Testis (tissue), 5 donors: ENCODE data around the gene OR52I2. TPM values are rescaled to one million over a fixed set of nuclear protein-coding genes. Genes with fewer than 3 reads are reported as not detected.

Experiments used
- DNase-seq: peaks from one replicate; pipeline ENCODE4 v3.0.0-alpha.2; 2019
- H3K27ac ChIP-seq, 2 donors: fragments of 200-600 bp; sonication (generic); one replicate each; pipeline ENCODE4 v1.5.1; 2019
- H3K27me3 ChIP-seq: fragments of 200-600 bp; sonication (generic); one replicate; pipeline ENCODE4 v1.5.1; 2019
- H3K36me3 ChIP-seq: fragments of 200-600 bp; sonication (generic); one replicate; pipeline ENCODE4 v1.5.1; 2017; ENCODE audit warnings: low read depth; ENCODE audit errors: missing control alignments
- H3K4me1 ChIP-seq: fragments of 200-600 bp; sonication (generic); one replicate; pipeline ENCODE4 v1.5.1; 2019
- H3K4me3 ChIP-seq, 2 donors: fragments of 200-600 bp; sonication (generic); one replicate each; pipeline ENCODE4 v1.5.1; 2017 to 2019
- H3K9me3 ChIP-seq: fragments of 200-600 bp; sonication (generic); one replicate; pipeline ENCODE4 v1.5.1; 2017
- POLR2A ChIP-seq: fragments of 450-650 bp; IDR thresholded peaks from one replicate; pipeline ENCODE4 v1.6.1; 2017; ENCODE audit warnings: antibody characterized with exemption, mild to moderate bottlenecking, moderate library complexity
- WGBS, 2 donors: methylation state at CpG; one replicate each; pipeline ENCODE4 v1.1.5; 2018; 5-methylcytosine and 5-hydroxymethylcytosine counted together
- intact Hi-C: fragments of 100-400 bp; cut with DNase I; formaldehyde crosslinking; loops from one replicate; pipeline ENCODE4 v1.15.1; 2023; ENCODE audit warnings: low total_unique reads
- long read RNA-seq, 2 donors: transcript quantifications; one replicate each; lab custom pipeline, GENCODE V29; 2026
- polyA plus RNA-seq: library from polyadenylated mRNA; stranded (reverse); fragments of 350-450 nt; fragmentation: Illumina TruSeq; extraction: RNeasy Lipid Tissue Mini Kit (QIAGEN cat#74804); gene quantifications from one replicate; pipeline ENCODE4 v1.2.3, GENCODE V29; 2014; ENCODE audit warnings: low read depth, low replicate concordance; ENCODE audit not compliant: insufficient read depth
- total RNA-seq, 2 donors: library from RNA; depleted of rRNA; stranded (reverse); fragments of >200 nt; gene quantifications; one replicate each; pipeline ENCODE4 v1.2.3, GENCODE V29; 2016
- TF ChIP-seq, protein P1 (sequence below), 3 experiments: fragments of 450-650 bp in 2 of 3; fragments of 200-600 bp in 1 of 3; sonication (generic) in 1 of 3; IDR thresholded peaks; one replicate each; pipeline ENCODE4 v1.5.1; 2016 to 2019; ENCODE audit warnings: antibody characterized with exemption in 3 of 3, mild to moderate bottlenecking in 2 of 3, moderate library complexity in 1 of 3

OR52I2 gene
- total RNA-seq (under 1 TPM in 1 of 2 donors, not detected in 1; 0.31 TPM), polyA plus RNA-seq (not detected)
- long read RNA-seq, donor 1: 0 reads
- long read RNA-seq, donor 2: 0 reads

DNA sequence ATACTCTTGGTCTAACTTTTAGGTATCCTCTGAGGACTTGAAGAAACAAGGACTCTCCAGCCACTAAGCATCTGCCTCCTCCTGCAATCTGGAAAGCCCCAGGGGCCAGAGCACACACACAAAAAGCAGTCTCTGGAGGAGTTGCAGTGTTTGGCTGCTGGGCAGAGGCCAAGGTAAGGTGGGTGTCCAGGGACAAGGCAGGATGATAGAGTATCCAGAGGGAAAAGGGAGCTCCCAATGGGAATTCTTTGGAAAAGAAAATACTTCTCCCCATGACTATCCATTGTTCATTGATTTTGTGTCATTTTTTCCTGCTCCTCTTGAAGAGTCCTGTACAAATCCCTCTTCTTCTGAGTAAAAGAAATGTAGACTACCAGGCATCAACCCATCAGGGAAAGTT is at the start of gene OR52I2:
Gene OR52I2, plus strand, starts transcription at position 301 of the 400 bp plus-strand sequence.
- intact Hi-C loops: no loop called here
- no peak for DNase-seq
- Histone ChIP-seq H3K27ac (no peak within 1 kb of the TSS), H3K9me3 (no peaks in the 10 kb centered on the region), H3K4me3 (no peak within 1 kb of the TSS), H3K27me3 (no peaks in the 10 kb centered on the region), H3K4me1 (no peaks in the 10 kb centered on the region), H3K36me3 (no peaks in the 10 kb centered on the region)
- TF ChIP-seq, protein P1, sequence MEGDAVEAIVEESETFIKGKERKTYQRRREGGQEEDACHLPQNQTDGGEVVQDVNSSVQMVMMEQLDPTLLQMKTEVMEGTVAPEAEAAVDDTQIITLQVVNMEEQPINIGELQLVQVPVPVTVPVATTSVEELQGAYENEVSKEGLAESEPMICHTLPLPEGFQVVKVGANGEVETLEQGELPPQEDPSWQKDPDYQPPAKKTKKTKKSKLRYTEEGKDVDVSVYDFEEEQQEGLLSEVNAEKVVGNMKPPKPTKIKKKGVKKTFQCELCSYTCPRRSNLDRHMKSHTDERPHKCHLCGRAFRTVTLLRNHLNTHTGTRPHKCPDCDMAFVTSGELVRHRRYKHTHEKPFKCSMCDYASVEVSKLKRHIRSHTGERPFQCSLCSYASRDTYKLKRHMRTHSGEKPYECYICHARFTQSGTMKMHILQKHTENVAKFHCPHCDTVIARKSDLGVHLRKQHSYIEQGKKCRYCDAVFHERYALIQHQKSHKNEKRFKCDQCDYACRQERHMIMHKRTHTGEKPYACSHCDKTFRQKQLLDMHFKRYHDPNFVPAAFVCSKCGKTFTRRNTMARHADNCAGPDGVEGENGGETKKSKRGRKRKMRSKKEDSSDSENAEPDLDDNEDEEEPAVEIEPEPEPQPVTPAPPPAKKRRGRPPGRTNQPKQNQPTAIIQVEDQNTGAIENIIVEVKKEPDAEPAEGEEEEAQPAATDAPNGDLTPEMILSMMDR (IDR thresholded peaks at IDR 0.05): no peak
- no peak for TF ChIP-seq POLR2A

DNA sequence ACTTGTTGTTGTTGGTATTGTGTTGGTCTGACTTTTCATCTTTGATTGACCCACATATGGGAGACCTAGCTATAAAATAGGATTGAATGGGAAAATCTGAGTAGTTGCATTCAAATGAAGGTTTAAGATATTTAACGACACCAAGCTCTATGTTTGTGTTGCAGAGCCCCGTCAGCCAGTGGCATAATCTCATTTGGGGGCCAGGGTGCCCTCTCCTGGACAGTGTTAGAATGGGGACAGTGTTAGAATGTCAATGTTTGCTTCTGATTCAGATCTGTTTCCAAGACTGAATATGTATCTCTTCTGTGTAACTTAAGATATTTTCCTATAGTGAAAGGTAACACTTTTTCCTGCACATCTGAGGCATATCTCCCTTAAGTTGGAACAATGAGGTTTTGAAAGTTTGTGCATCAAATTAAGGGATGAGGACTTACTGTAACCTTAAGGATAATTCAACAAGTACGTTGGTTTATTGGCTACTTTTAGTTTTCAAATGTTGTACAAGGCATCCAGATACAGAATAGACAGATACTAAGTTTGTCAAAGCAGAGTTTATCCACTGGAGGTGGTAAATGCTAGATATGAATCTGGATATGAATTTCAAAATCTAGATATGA is 41.8 kb upstream of the OR52I2 start:
- WGBS, 2 donors: 22 to 37% methylated on average over 3 of the region's 3 CpGs
- no peaks in the 10 kb centered on the region for H3K9me3 ChIP-seq
- H3K4me3 ChIP-seq: no peak overlapping the region
- no peak overlapping the region for H3K27ac ChIP-seq
- peak; percentile 84 for DNase-seq
- no peaks in the 10 kb centered on the region for H3K4me1 ChIP-seq
- no peaks in the 10 kb centered on the region for H3K27me3 ChIP-seq
- TF ChIP-seq POLR2A: no peak
- TF ChIP-seq, protein P1 (IDR thresholded peaks at IDR 0.05): peak; percentile 18 to 73 (median 47)
- intact Hi-C loops: no loop called here
- no peaks in the 10 kb centered on the region for H3K36me3 ChIP-seq

DNA sequence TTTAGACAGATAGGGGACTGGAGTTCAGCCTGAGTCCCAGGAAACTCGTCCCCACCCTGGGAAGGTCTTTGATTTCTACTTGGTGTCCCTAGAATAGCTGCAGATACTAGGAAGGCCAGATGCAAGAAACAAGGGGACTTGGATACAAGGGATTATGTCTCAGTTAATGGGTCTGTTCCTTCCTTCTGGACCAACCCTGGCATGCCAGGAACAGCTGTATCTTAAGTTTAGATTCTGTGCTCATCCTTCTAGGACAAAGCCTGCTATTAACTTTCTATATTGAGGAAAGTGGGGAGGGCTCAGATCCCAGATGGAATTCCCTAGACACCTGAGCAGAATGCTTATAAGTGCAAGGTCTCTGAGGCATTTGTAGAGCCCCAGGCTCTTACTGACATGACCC is 40.5 kb upstream of the OR52I2 start:
- H3K27ac ChIP-seq: no peak overlapping the region
- intact Hi-C loops: no loop called here
- TF ChIP-seq, protein P1 (IDR thresholded peaks at IDR 0.05): no peak
- no peak for TF ChIP-seq POLR2A
- H3K9me3 ChIP-seq: no peaks in the 10 kb centered on the region
- H3K36me3 ChIP-seq: no peaks in the 10 kb centered on the region
- no peaks in the 10 kb centered on the region for H3K27me3 ChIP-seq
- 0 to 22% methylated on average over 1 of the region's 1 CpG for WGBS, 2 donors
- DNase-seq: no peak
- H3K4me1 ChIP-seq: no peaks in the 10 kb centered on the region
- no peak overlapping the region for H3K4me3 ChIP-seq

DNA sequence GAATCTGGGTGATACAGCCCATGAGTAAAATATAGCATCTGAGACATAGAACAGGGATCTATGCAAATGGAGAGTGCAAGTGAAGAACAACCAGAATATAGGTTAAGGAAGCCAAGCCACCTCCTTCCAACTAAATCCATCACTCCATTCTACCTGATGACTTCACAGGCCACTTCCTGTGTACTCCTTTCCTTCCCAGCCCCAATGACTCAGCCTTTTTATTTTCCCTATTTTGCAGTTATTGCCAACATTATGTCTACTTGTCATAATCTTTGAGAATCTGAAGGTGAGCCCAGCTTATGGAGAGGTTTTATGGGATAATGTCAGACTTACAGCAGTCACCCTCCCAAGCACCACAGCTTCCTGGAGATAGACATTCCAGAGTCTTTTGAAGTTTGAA is 38.0 kb upstream of the OR52I2 start:
- intact Hi-C loops: no loop called here
- no peak for TF ChIP-seq POLR2A
- TF ChIP-seq, protein P1 (IDR thresholded peaks at IDR 0.05): no peak

DNA sequence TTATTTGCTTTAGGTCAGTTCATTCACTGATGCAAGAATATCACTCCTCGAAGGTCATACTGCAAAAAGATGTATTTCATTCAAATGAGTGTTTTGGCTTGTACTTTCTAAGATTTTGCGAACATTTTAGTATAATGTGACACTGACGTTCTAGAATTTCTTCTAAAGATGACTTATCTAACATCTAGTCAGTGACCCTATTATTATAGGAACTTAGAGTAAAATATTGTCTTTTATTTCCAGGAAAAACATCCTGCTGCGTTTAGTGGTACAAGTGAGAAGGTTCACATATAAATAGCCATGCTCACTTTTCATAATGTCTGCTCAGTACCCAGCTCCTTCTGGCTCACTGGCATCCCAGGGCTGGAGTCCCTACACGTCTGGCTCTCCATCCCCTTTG is 36.7 kb upstream of the OR52I2 start, which contains the start of gene OR52M1:
Gene OR52M1, plus strand, starts transcription at position 301 of the 400 bp plus-strand sequence. Its CDS starts 0 bp downstream, at position 301.
- intact Hi-C loops: no loop called here
- Histone ChIP-seq H3K27me3 (no peaks in the 10 kb centered on the region), H3K4me1 (no peaks in the 10 kb centered on the region), H3K4me3 (no peak within 1 kb of the TSS), H3K27ac (no peak within 1 kb of the TSS), H3K36me3 (no peaks in the 10 kb centered on the region), H3K9me3 (no peaks in the 10 kb centered on the region)
- 83 to 84% methylated on average over 5 of the region's 5 CpGs for WGBS, 2 donors
- no peak for DNase-seq
- TF ChIP-seq, protein P1 (IDR thresholded peaks at IDR 0.05): no peak
- no peak for TF ChIP-seq POLR2A

More for the DNA sequence above, 38.0 kb upstream of the OR52I2 start:
- Histone ChIP-seq H3K4me3 (no peak overlapping the region), H3K27ac (no peak overlapping the region), H3K36me3 (no peaks in the 10 kb centered on the region), H3K4me1 (no peaks in the 10 kb centered on the region), H3K9me3 (no peaks in the 10 kb centered on the region), H3K27me3 (no peaks in the 10 kb centered on the region)
- DNase-seq: no peak
